ENCODE results near the gene HAPSTR1.
A peak's percentile ranks its signal among the peaks of the same experiment; 100 is the strongest.
"Not testable (repeated sequence)": the region's sequence is repeated elsewhere in the genome, so short reads cannot be mapped to it uniquely, and the experiment has no call there.

Gene HAPSTR1

DNA sequence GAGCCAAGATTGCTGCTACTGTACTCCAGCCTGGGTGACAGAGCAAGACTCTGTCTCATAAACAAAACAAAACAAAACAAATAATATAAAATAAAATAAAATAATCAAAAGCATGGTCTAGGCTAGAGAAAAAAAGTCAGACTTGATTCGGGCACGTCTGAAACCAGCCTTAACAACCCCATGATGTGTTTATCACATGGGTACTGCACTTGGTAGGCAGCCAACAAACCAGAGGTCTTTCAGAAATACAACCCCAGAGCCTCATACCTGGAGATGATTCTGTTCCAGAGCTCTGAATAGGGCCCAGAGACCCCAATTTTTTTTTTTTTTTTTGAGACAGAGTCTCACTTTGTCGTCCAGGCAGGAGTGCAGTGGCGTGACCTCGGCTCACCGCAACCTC, 9.6 kb upstream of the HAPSTR1 start:
- TF ChIP-seq, protein P1, sequence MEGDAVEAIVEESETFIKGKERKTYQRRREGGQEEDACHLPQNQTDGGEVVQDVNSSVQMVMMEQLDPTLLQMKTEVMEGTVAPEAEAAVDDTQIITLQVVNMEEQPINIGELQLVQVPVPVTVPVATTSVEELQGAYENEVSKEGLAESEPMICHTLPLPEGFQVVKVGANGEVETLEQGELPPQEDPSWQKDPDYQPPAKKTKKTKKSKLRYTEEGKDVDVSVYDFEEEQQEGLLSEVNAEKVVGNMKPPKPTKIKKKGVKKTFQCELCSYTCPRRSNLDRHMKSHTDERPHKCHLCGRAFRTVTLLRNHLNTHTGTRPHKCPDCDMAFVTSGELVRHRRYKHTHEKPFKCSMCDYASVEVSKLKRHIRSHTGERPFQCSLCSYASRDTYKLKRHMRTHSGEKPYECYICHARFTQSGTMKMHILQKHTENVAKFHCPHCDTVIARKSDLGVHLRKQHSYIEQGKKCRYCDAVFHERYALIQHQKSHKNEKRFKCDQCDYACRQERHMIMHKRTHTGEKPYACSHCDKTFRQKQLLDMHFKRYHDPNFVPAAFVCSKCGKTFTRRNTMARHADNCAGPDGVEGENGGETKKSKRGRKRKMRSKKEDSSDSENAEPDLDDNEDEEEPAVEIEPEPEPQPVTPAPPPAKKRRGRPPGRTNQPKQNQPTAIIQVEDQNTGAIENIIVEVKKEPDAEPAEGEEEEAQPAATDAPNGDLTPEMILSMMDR (IDR thresholded peaks at IDR 0.05; ENCODE audit: low read depth, low read length) = no peak
- H3K4me3 ChIP-seq (ENCODE audit: low read depth, low read length) = no peak overlapping the region

DNA sequence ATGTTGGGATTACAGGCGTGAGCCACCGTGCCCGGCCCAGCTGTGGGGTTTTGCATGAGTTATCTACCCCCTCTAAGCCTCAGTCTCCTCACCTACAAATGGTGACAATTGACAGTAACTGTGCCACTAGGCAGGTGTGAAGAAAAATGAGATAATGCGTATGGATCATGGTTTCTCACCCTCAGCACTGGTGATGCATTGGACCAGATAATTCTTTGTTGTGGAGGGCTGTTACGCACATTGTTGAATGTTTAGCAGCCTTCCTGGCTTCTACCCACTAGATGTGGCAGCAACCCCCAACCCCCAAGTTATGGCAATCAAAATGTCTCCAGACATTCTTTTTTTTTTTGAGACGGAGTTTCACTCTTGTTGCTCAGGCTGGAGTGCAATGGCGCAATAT, 9.0 kb upstream of the HAPSTR1 start:
- H3K4me3 ChIP-seq (ENCODE audit: low read depth, low read length) = no peak overlapping the region
- TF ChIP-seq, protein P1 (IDR thresholded peaks at IDR 0.05; ENCODE audit: low read depth, low read length) = no peak

GRCh38 chr16:9087733-9088132, 3.7 kb upstream of the HAPSTR1 start:
- not testable (repeated sequence) for H3K4me3 ChIP-seq (ENCODE audit: low read depth, low read length)

DNA sequence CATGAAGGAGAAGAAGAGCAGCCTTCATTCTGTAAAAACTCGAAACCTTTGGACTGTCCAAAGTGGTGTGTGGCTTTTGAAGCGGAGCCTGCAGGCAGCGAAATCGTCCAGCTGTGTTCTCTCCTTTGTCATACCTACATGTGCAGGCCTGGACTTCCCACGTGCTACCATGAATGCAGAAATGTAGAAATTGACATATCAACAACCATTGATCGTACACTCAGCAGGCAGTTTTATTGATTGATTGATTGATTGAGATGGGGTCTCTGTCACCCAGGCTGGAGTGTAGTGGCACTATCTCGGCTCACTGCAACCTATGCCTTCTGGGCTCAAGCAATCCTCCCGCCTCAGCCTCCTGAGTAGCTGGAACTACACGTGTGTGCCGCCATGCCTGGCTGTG, 2.6 kb upstream of the HAPSTR1 start:
- TF ChIP-seq, protein P1 (IDR thresholded peaks at IDR 0.05; ENCODE audit: low read depth, low read length) = no peak
- no peak overlapping the region for H3K4me3 ChIP-seq (ENCODE audit: low read depth, low read length)

- no peak overlapping the region for H3K4me3 ChIP-seq (ENCODE audit: low read depth, low read length)
These were observed 1.8 kb upstream of the HAPSTR1 start for GRCh38 chr16:9089660-9090059.

GRCh38 chr16:9090101-9090959, 1.1 kb upstream of the HAPSTR1 start:
- peak overlapping the region; percentile 66 for H3K4me3 ChIP-seq (ENCODE audit: low read depth, low read length)
- TF ChIP-seq, protein P1 (IDR thresholded peaks at IDR 0.05; ENCODE audit: low read depth, low read length) = no peak

More at GRCh38 chr16:9089660-9090059, 1.8 kb upstream of the HAPSTR1 start:
- TF ChIP-seq, protein P1 (IDR thresholded peaks at IDR 0.05; ENCODE audit: low read depth, low read length) = no peak

DNA sequence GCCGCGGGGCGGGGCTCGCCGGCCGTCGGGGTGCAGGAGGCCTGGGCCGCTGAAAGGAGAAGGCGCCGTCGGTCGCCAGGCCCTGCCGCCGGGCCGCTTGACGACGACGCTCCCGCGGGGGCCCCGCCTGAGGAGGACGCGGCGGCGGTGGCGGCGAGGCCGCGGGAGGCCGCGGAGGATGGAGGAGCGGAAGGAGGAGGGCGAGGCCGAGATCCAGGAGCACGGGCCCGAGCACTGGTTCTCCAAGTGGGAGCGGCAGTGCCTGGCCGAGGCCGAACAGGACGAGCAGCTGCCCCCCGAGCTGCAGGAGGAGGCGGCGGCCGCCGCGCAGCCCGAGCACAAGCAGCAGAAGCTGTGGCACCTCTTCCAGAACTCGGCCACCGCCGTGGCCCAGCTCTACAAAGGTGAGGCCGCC, 430 bp downstream of the HAPSTR1 start:
- peak overlapping the region; percentile 95 for H3K4me3 ChIP-seq (ENCODE audit: low read depth, low read length)
- TF ChIP-seq, protein P1 (IDR thresholded peaks at IDR 0.05; ENCODE audit: low read depth, low read length) = no peak

All from WI38 (cell line).